Type B pancreatic cell (in vitro differentiated cells): ENCODE measurements around the gene ZNF451. TPM values are rescaled to one million over a fixed set of nuclear protein-coding genes. Genes with fewer than 3 reads are reported as not detected.
"Not testable (repeated sequence)": the region's sequence is repeated elsewhere in the genome, so short reads cannot be mapped to it uniquely, and the experiment has no call there.

ENCODE experiments used
- DNase-seq: peaks from one replicate; pipeline ENCODE4 v3.0.0; 2021; ENCODE audit warnings: mixed read lengths; ENCODE audit not compliant: unreplicated experiment; ENCODE audit errors: extremely low spot score
- H3K27ac Mint-ChIP-seq: 2 replicates; pipeline ENCODE4 v1.8.0; 2021; ENCODE audit warnings: mild to moderate bottlenecking, mixed read lengths
- H3K27me3 Mint-ChIP-seq: 2 replicates; pipeline ENCODE4 v1.8.0; 2021; ENCODE audit warnings: mixed read lengths
- H3K36me3 Mint-ChIP-seq: 2 replicates; pipeline ENCODE4 v1.8.0; 2021; ENCODE audit warnings: mixed read lengths
- H3K4me1 Mint-ChIP-seq: one replicate; pipeline ENCODE4 v1.8.0; 2021; ENCODE audit warnings: mixed read lengths; ENCODE audit not compliant: unreplicated experiment
- H3K4me3 Mint-ChIP-seq: 2 replicates; pipeline ENCODE4 v1.8.0; 2021; ENCODE audit warnings: mild to moderate bottlenecking, mixed read lengths
- H3K9me3 Mint-ChIP-seq: 2 replicates; pipeline ENCODE4 v1.8.0; 2021; ENCODE audit warnings: mixed read lengths
- long read RNA-seq: library from polyadenylated mRNA; unstranded; transcript quantifications from one replicate; pipeline ENCODE4 v2.0.0, GENCODE V29; 2020
- total RNA-seq: library from RNA; stranded (reverse); gene quantifications from 2 replicates; pipeline ENCODE4 v1.2.1, GENCODE V29; 2021; ENCODE audit warnings: low replicate concordance
- TF ChIP-seq, protein P1 (sequence below): fragments of 200-600 bp; sonication (generic); conservative IDR thresholded peaks from 2 replicates; pipeline ENCODE4 v1.5.0; 2021; ENCODE audit warnings: antibody characterized with exemption, mild to moderate bottlenecking

Gene ZNF451, protein sequence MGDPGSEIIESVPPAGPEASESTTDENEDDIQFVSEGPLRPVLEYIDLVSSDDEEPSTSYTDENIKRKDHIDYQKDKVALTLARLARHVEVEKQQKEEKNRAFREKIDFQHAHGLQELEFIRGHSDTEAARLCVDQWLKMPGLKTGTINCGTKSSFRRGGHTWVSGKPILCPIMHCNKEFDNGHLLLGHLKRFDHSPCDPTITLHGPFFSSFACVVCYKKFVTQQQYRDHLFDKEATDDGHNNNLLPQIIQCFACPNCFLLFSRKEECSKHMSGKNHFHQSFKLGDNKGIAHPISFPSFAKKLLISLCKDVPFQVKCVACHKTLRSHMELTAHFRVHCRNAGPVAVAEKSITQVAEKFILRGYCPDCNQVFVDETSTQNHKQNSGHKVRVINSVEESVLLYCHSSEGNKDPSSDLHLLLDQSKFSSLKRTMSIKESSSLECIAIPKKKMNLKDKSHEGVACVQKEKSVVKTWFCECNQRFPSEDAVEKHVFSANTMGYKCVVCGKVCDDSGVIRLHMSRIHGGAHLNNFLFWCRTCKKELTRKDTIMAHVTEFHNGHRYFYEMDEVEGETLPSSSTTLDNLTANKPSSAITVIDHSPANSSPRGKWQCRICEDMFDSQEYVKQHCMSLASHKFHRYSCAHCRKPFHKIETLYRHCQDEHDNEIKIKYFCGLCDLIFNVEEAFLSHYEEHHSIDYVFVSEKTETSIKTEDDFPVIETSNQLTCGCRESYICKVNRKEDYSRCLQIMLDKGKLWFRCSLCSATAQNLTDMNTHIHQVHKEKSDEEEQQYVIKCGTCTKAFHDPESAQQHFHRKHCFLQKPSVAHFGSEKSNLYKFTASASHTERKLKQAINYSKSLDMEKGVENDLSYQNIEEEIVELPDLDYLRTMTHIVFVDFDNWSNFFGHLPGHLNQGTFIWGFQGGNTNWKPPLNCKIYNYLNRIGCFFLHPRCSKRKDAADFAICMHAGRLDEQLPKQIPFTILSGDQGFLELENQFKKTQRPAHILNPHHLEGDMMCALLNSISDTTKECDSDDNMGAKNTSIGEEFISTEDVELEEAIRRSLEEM
- total RNA-seq = 68.4 and 69.0 TPM in 2 replicates
- long read RNA-seq, full-length matches to known transcripts = 17 of 49 reads
- long read RNA-seq, partial matches to known transcripts = 20 of 49 reads
- long read RNA-seq, other reads (novel, unspliced or antisense) = 12 of 49 reads

DNA sequence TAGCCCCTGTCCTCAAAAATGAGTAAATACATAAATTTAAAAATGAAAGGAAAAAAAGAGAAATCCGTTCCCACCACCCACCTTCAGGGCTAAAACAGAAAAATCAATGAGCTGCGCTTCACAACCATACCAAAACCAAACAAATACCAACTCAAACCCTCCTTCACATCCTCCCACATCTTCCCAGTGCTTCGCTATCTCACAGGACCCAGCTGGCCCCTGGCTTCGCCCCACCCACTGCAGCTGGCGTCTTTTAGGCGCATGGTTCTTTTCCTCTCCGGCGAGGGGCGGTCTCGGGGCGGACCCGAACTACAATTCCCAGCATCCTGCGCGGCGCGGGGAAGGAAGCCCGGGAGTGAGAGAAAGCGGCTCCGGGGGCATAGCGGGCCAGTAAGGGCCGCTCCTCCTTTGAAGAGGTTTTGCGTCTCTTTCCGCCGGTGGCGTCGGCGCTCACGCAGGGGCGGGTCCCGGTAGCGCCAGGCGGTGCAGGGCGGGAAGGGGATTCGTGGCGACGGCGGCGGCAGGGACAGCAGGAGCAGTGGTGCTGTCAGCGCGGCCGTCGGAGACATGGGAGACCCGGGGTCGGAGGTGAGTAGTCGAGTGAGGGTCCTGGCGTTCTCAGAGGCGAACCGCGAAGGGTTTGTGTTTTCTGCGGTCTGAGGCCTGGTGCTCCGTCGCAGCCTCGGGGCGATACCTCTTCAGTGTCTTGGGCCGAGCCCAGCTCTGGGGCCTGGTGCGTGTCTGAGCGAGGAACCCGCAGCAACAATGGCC, at the start of gene ZNF451:
Gene ZNF451, plus strand, starts transcription at position 502 of the 771 bp plus-strand sequence. Its CDS starts 66 bp downstream, at position 568.
- Mint-ChIP-seq H3K27me3 (no peaks in the 10 kb centered on the region), H3K9me3 (no peaks in the 10 kb centered on the region), H3K4me3 (peak within 1 kb of the TSS; percentile 85), H3K27ac (peak within 1 kb of the TSS; percentile 88), H3K36me3 (peaks cover 6% of the 10 kb centered on the region), H3K4me1 (peaks cover 28% of the 10 kb centered on the region)
- TF ChIP-seq, protein P1, sequence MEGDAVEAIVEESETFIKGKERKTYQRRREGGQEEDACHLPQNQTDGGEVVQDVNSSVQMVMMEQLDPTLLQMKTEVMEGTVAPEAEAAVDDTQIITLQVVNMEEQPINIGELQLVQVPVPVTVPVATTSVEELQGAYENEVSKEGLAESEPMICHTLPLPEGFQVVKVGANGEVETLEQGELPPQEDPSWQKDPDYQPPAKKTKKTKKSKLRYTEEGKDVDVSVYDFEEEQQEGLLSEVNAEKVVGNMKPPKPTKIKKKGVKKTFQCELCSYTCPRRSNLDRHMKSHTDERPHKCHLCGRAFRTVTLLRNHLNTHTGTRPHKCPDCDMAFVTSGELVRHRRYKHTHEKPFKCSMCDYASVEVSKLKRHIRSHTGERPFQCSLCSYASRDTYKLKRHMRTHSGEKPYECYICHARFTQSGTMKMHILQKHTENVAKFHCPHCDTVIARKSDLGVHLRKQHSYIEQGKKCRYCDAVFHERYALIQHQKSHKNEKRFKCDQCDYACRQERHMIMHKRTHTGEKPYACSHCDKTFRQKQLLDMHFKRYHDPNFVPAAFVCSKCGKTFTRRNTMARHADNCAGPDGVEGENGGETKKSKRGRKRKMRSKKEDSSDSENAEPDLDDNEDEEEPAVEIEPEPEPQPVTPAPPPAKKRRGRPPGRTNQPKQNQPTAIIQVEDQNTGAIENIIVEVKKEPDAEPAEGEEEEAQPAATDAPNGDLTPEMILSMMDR = no peak
- DNase-seq = peak; percentile 97

DNA sequence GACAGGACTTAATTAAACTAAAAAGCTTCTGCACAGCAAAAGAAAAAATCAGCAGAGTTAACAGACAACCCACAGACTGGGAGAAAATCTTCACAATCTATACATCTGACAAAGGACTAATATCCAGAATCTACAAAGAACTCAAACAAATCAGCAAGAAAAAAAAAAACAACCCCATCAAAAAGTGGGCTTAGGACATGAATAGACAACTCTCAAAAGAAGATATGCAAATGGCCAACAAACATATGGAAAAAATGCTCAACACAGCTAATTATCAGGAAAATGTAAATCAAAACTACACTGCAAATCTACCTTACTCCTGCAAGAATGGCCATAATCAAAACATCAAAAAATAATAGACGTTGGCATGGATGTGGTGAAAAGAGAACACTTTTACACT, 45.9 kb upstream of the ZNF451 start:
- H3K4me3 Mint-ChIP-seq, DNase-seq, H3K27ac Mint-ChIP-seq, H3K9me3 Mint-ChIP-seq: not testable (repeated sequence)
- H3K36me3 Mint-ChIP-seq = peaks cover 11% of the 10 kb centered on the region
- peaks cover 11% of the 10 kb centered on the region for H3K4me1 Mint-ChIP-seq
- peaks cover 15% of the 10 kb centered on the region for H3K27me3 Mint-ChIP-seq

DNA sequence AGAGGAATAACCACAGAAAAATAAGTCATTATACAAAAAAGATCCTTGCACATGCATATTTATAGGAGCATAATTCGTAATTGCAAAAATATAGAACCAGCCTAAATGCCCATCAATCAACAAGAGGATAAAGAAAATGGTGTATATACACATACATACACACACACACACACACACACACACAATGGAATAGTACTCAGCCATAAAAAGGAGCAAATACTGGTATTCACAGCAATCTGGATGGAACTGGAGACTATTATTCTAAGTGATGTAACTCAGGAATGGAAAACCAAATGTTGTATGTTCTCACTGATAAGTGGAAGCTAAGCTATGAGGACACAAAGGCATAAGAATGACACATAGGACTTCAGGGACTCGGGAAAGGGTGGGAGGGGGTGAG, 45.4 kb upstream of the ZNF451 start:
- TF ChIP-seq, protein P1 = no peak
- Mint-ChIP-seq H3K9me3 (no peaks in the 10 kb centered on the region), H3K4me3 (peak overlapping the region; percentile 9), H3K27ac (no peak overlapping the region), H3K36me3 (peaks cover 14% of the 10 kb centered on the region), H3K27me3 (peaks cover 15% of the 10 kb centered on the region), H3K4me1 (peaks cover 16% of the 10 kb centered on the region)
- no peak for DNase-seq

DNA sequence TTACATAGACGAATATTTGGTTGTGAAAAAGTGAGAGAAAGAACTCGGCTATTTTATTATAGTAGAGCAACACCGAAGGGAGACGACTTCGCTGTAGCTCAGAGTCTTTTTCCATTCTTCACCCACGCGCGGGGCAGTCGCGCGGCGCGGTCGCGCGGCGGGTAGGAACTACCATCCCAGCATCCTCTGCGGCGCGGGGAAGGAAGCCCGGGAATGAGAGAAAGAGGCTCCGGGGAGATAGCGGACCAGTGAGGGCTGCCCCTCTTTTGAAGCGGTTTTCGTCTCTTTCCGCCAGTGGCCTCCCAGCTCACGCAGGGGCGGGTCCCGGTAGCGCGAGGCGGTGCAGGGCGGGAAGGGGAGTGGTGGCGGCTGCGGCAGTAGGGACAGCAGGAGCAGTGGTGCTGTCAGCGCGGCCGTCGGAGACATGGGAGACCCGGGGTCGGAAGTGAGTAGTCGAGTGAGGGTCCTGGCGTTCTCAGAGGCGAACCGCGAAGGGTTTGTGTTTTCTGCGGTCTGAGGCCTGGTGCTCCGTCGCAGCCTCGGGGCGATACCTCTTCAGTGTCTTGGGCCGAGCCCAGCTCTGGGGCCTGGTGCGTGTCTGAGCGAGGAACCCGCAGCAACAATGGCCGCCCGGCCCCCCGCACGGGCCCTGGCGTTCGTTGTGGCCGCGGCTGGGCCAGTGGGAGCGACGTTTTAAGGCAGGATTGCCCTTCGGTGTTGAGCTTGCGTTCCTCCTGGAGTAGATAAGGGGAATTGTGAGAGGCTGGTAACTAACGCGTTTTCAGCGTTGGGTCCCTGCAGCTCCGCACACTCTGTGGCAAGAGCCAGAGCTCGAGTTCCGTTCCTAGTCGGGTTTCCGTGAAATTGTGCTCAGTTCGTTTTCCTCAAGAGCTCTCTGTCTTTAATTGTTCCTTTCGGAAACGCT, 43.4 kb upstream of the ZNF451 start, which contains the start of gene KIAA1586:
Gene KIAA1586, plus strand, starts transcription at position 362 of the 925 bp plus-strand sequence. Its CDS starts 63 bp downstream, at position 425.
- Mint-ChIP-seq H3K27me3 (peaks cover 11% of the 10 kb centered on the region), H3K36me3 (peaks cover 21% of the 10 kb centered on the region), H3K27ac (peak within 1 kb of the TSS; percentile 93), H3K4me3 (peak within 1 kb of the TSS; percentile 97), H3K4me1 (peaks cover 21% of the 10 kb centered on the region)
- H3K9me3 Mint-ChIP-seq = not testable (repeated sequence)
- peak; percentile 89 for DNase-seq

DNA sequence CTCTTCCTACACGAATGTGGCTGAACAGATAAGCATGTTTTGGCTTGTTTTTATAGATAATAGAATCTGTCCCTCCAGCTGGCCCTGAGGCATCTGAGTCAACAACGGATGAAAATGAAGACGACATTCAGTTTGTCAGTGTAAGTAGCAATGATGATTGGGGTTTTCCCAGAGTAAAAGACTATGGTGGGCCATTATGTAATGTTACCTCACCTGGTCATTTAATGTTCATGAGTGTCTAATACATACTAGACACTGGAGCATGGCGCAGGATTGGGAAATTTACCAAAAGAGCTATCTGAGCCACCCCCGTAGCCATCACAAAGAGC, 42.8 kb upstream of the ZNF451 start:
- Mint-ChIP-seq H3K36me3 (peaks cover 21% of the 10 kb centered on the region), H3K27me3 (peaks cover 11% of the 10 kb centered on the region), H3K4me1 (peaks cover 21% of the 10 kb centered on the region)
- not testable (repeated sequence) for H3K9me3 Mint-ChIP-seq, DNase-seq, H3K4me3 Mint-ChIP-seq, H3K27ac Mint-ChIP-seq

DNA sequence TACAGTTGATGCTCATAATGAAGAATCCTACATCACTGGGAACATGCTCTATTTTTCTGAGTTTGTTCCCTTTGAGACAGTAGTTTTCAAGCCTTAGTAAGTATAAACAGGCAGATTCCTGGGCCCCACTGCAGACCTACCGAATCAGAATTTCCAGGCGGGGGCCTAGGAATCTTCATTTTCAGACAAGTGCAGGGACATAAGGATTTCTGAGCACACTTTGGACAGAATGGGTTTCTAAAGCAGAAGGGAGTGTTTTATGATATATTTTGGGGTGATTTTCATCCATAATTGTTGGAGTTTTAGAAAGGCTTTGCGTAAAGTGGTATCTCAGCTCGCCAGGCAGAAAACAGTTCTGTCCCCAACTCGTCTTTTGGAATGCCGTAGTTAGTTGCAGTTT, 42.1 kb upstream of the ZNF451 start:
- Mint-ChIP-seq H3K4me1 (peaks cover 21% of the 10 kb centered on the region), H3K27me3 (peaks cover 11% of the 10 kb centered on the region), H3K36me3 (peaks cover 23% of the 10 kb centered on the region), H3K4me3 (peak overlapping the region; percentile 87), H3K27ac (peak overlapping the region; percentile 56)
- H3K9me3 Mint-ChIP-seq, DNase-seq: not testable (repeated sequence)
